OCI-LY3 (cell line): ENCODE measurements around the gene ABCD3.
"Not testable (repeated sequence)": the region's sequence is repeated elsewhere in the genome, so short reads cannot be mapped to it uniquely, and the experiment has no call there.

Source experiments
- EZH2phosphoT487 ChIP-seq: fragments of 200-600 bp; shearing (Covaris generic); IDR thresholded peaks from 2 replicates; pipeline ENCODE4 v1.6.1; 2018; ENCODE audit warnings: antibody characterized with exemption, mixed run types, low read depth
- TF ChIP-seq, protein P1 (sequence below): fragments of 200-600, 300-600 bp; sonication (generic); IDR thresholded peaks from 2 replicates; pipeline ENCODE4 v1.5.1; 2014; ENCODE audit warnings: antibody characterized with exemption, low read length, low read depth

DNA sequence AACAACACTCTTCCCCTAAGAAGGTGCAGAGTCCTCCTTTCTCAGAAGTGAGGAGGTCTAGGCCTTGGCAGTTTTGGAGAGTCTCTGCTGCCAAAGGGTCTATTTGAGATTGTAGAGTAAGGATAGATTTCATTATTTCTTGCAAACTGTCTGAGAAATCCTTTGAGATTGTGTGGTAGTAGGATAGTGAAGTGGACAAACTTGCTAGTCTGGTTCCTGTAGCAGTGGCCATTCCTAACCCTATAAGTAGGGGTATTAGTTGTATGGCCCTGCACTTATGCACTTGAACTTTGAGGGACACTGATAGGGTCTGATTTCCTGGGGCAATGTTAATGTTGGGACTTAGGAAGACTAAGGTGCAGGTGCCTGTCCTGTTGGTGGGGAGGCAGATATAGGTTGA lies 45.4 kb upstream of the ABCD3 start:
- TF ChIP-seq, protein P1, sequence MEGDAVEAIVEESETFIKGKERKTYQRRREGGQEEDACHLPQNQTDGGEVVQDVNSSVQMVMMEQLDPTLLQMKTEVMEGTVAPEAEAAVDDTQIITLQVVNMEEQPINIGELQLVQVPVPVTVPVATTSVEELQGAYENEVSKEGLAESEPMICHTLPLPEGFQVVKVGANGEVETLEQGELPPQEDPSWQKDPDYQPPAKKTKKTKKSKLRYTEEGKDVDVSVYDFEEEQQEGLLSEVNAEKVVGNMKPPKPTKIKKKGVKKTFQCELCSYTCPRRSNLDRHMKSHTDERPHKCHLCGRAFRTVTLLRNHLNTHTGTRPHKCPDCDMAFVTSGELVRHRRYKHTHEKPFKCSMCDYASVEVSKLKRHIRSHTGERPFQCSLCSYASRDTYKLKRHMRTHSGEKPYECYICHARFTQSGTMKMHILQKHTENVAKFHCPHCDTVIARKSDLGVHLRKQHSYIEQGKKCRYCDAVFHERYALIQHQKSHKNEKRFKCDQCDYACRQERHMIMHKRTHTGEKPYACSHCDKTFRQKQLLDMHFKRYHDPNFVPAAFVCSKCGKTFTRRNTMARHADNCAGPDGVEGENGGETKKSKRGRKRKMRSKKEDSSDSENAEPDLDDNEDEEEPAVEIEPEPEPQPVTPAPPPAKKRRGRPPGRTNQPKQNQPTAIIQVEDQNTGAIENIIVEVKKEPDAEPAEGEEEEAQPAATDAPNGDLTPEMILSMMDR: not testable (repeated sequence)
- TF ChIP-seq EZH2phosphoT487: not testable (repeated sequence)
